Muscle of arm (tissue), 14 donors: ENCODE results near the gene MKX. TPM values are rescaled to one million over a fixed set of nuclear protein-coding genes. Genes with fewer than 3 reads are reported as not detected.

Experiments
- DNase-seq: peaks from one replicate; pipeline ENCODE4 v3.0.0-alpha.2; 2013
- long read RNA-seq, 11 donors: transcript quantifications; one replicate each; lab custom pipeline, GENCODE V29; 2026
- polyA plus RNA-seq, 12 donors: library from polyadenylated mRNA; unstranded; fragments of 120-200 nt; gene quantifications; one replicate each; pipeline ENCODE4 v1.2.1, GENCODE V29; 2013; ENCODE audit not compliant: insufficient read length in 12 of 12

MKX gene
- polyA plus RNA-seq = 10 to 100 TPM in 1 of 12 donors, 1 to 10 TPM in 9, not detected in 2; 2.8 to 11.3 (median 4.4) TPM
- long read RNA-seq, donor 1 = 0 reads
- long read RNA-seq, donor 2, partial matches to known transcripts = 0 of 2 reads
- long read RNA-seq, donor 2, other reads (novel, unspliced or antisense) = 0 of 2 reads
- long read RNA-seq, donor 3, partial matches to known transcripts = 0 of 1 reads
- long read RNA-seq, donor 3, other reads (novel, unspliced or antisense) = 0 of 1 reads
- long read RNA-seq, donor 4 = 0 reads
- long read RNA-seq, donor 5 = 0 reads
- long read RNA-seq, donor 6 = 0 reads
- long read RNA-seq, donor 7, partial matches to known transcripts = 0 of 1 reads
- long read RNA-seq, donor 7, other reads (novel, unspliced or antisense) = 0 of 1 reads
- long read RNA-seq, donor 8 = 0 reads
- long read RNA-seq, donor 9 = 0 reads
- long read RNA-seq, donor 10 = 0 reads
- long read RNA-seq, donor 11 = 0 reads

- DNase-seq = peak; percentile 76
Measured at GRCh38 chr10:27745732-27746396, at the start of gene MKX. MKX (minus strand) TSS chr10:27745819; CDS start chr10:27743415, 2,404 bp downstream.

GRCh38 chr10:27794157-27794556, 48.5 kb upstream of the MKX start:
- no peak for DNase-seq

DNA sequence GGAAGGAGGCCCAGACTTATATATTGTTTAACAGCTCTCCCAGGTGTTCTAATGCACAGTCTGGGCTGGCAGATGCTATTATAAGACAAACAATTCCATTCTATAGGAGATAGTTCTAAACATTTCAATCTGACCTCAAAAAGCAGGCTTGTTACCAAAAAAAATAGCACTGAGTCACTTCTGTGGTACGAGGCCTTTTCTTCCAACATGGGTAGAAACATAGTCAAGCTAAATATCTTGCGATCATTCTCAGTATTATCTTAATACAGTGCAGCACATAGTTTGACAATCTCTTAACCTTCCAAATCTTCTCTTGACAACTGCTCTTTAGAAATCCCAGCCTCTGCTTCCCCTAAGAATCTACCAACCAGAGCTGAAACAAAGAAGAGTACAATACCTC, 46.6 kb upstream of the MKX start:
- DNase-seq = no peak

DNA sequence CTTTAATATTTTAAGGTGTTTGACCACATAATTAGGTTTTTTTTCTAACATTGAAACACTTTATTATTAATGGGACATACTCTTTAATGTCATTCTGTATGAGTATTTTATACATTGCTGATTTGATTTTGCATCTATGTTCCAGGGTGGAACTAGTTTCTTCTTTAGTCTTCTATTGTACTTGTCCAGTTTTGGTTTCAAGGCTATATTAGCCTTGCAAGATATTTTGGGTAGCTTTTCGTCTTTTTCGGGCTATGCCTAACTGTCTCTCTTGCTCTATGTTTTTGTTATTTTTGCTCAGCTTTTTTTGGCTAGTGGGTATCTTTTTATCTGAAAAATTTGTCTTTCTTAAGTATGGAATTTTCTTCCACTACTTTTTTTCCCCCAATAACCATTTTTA, 38.7 kb upstream of the MKX start:
- no peak for DNase-seq

- DNase-seq = no peak
Measured at GRCh38 chr10:27783660-27784059, 38.0 kb upstream of the MKX start.

DNA sequence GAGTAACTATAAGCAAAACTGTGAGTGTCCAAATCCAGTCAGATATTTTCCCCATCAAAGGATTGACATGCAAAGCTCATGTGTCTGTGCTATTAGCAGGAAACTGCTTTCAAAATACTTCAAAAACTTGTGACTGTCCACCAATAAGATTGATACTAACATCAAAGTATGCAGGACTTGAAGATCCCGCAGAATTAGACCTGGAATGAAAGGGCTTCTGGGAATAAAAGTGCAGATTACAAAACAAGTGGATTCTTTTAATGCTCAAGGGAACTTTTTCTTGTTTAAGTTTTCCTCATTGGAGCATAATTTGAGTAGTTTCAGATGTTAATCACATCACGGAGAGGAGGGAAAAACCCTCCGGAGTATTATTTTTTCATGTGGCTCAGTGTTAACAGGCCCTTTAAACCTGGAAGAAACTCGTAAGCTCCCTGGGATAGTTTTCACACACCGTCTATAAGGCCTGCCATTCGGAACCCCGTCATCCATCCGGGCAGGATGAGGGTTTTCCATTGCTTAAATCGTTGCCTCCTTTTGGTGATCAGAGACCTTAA, 33.9 kb upstream of the MKX start:
- DNase-seq = peak; percentile 17

DNA sequence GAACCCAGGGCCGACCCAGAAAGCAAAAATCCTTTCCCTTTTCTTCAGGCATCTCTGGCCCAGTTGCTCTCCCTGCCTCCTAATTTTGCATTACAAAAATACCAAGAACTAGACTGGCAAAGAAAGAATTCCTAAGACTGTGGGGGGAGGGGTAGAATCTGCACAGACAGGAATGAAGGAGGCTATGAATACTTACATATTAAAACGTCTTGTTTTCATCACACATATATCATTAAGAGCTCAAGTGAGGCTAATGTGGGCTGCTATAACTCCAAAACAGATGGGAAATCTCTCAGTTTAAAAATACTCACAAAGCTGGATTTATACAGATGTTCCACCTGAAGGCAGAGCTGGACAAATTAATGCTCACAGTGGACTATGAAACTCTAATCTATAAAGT, 29.2 kb upstream of the MKX start:
- DNase-seq = peak; percentile 25

- no peak for DNase-seq
Measured at GRCh38 chr10:27771231-27771630, 25.6 kb upstream of the MKX start.

DNA sequence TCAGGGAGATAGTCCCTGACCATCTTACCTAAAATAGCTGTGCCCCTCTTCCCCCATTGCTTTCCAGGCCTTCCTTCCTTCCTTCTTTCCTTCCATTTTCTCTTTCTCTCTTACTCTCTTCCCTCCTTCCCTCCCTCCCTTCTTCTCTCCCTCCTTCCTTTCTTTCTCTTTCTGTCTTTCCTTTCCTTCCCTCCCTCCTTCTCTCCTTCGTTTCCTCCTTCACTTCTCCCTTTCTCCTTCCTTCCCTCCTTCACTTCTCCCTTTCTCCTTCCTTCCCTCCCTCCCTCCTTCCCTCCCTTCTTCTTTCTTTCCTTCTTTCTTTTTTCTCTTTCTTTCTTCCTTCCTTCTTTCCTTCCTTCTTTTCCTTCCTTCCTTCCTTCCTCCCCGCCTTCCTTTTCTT, 24.6 kb upstream of the MKX start:
- no peak for DNase-seq

DNA sequence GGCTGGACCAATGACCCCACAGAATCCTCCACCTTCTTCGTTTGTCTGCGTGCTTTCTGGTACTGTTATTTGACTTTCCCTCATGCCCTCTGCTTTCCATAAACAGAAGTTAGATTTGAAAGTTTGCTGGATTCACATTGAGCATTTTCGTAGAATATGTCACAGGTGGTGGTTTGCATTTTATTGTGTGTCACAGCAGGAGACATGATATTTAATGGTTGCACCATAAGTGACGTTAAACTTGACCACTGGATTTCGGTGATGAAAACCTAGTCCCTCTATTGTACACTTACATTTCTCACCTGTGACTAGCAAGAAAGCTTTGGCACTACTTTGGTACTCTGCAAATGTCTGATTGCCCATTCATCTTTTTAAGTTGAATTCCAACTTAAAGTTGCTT, 15.2 kb upstream of the MKX start:
- DNase-seq = no peak

GRCh38 chr10:27759483-27760272, 14.1 kb upstream of the MKX start:
- no peak for DNase-seq

GRCh38 chr10:27752673-27753237, 7.1 kb upstream of the MKX start:
- DNase-seq = no peak

DNA sequence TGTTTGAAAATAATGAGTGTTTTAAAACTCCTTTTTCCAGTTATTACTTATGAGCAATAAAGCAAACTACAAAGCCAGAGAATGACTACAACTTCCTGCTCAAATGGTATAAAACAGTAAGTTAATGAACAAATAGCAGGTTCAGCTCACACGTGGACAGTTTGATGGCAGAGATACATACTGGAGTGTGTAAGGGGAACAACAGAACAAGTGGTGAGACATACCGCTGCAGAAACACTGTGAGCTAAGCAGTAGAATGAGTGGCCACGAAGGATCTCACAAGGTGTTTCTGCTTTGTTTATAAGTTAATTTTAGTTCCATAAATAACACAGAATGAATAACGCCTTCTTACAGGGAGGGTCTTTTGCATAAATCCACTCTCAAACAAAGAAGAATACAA, 3.0 kb upstream of the MKX start:
- DNase-seq = no peak

- no peak for DNase-seq
Measured at GRCh38 chr10:27747096-27747451, 1.5 kb upstream of the MKX start.

DNA sequence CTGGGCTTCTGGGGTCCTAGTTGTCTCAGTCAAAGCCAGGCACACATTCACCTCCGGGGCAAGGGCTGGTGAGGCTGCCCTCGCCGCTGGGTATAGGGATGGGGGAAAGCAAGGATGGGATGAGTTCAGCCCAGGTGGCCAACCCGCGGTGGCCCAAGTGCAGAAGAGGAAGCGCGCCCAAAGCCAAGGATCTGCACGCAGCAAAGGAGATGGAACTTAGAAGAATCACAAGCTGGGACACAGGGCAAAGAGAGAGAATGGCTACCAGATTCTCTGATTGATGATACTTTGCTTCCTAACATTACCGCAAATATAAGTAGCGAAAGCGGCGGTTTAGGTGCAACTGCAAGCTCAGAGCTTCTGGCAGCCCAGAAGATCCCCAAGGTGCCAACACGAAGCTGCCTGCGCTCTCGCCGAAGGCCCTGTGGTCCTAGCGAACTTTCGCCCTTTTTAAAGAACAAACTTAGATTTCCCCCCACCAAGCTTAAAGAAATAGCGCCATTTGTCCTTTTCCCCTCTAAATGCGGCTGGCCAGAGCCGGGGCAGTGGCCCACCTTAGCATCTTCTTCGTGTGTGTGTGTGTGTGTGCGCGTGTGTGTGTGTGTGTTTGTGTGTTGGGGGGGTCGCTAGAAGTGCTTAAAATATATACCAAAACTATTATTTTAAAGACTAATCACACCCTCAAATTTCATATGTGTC, 927 bp upstream of the MKX start:
- no peak for DNase-seq

- peak; percentile 25 for DNase-seq
Measured at GRCh38 chr10:27744802-27745731, 552 bp downstream of the MKX start.

- DNase-seq = no peak
Measured at GRCh38 chr10:27743877-27744801, 1.5 kb downstream of the MKX start.

GRCh38 chr10:27743012-27743876, 2.4 kb downstream of the MKX start:
- DNase-seq = no peak
